GDM1 (cell line): ENCODE data around the gene ACIN1.

ENCODE experiments used
- DNase-seq: peaks from one replicate; lab custom pipeline; 2025; lab: John Stamatoyannopoulos, UW

The ACIN1 gene

GRCh38 chr14:23106747-23107045, 11.8 kb upstream of the ACIN1 start:
- no peak for DNase-seq

DNA sequence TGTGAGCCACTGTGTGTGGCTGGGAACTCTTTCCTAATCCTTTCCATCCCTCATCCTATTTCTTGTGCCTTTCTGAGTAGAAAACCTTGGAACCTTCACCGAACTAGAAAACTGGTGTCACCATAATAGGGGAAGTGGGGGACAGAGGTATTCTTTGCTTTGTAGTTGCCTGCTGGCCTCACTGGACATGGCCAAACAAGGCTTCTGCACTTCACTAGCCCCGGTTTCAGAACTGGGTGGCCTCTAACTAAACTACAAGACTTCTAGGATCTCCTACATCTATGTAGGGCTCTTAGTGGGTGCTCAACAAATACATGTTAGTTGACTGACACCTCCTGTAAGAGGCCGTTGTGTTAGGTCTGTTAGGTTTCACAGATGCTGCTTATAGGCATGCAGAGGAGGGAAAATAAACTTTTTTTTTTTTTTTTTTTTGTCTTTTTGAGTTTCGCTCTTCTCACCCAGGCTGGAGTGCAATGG, 10.4 kb upstream of the ACIN1 start:
- DNase-seq, result no peak

GRCh38 chr14:23104591-23105347, 9.8 kb upstream of the ACIN1 start, which contains the start of gene CIROP:
Gene CIROP (minus strand): TSS chr14:23104989. CDS start chr14:23104920, 69 bp downstream.
- no peak for DNase-seq

GRCh38 chr14:23104070-23104590, 9.2 kb upstream of the ACIN1 start:
- no peak for DNase-seq

DNA sequence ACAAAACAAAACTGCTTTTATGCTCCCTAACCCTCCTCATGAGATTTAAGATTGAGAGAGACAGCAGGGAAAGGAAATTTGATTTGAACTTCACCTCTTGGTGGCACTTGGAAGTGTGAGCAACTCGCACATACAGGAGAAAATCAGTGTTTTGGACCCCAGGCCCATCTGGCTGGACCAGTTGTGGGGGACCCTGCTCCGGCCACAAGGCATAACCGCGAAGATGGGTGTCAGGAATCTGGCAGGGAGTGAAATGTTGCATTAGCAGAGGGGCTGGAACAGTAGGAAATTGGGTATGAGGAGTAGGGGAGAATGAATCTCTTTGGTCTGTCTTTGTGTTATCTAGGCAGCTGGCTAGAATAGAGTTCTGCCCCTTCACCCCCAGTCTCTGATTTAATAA, 8.6 kb upstream of the ACIN1 start:
- DNase-seq, result no peak

DNA sequence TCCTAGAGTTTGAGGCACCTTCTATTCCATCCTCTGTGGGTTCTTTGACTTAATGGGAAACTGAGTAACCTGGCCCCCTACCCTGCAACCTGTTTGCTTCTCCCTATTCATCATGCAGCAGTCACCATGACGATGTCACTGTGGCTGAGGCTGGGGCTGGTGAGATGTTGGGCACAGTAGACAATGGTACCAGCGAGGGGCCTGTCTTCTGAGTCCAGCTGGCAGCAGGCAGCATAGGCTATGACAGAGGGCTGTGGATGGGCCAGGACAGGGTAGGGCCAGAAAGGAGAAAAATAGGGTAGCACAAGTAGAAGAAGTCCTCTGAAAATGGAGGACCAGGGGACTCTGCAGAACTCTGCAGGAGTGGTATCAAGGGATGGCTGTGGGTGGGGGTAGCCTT, 7.9 kb upstream of the ACIN1 start:
- no peak for DNase-seq

- no peak for DNase-seq
Observed at GRCh38 chr14:23101986-23102625, 7.2 kb upstream of the ACIN1 start.

DNA sequence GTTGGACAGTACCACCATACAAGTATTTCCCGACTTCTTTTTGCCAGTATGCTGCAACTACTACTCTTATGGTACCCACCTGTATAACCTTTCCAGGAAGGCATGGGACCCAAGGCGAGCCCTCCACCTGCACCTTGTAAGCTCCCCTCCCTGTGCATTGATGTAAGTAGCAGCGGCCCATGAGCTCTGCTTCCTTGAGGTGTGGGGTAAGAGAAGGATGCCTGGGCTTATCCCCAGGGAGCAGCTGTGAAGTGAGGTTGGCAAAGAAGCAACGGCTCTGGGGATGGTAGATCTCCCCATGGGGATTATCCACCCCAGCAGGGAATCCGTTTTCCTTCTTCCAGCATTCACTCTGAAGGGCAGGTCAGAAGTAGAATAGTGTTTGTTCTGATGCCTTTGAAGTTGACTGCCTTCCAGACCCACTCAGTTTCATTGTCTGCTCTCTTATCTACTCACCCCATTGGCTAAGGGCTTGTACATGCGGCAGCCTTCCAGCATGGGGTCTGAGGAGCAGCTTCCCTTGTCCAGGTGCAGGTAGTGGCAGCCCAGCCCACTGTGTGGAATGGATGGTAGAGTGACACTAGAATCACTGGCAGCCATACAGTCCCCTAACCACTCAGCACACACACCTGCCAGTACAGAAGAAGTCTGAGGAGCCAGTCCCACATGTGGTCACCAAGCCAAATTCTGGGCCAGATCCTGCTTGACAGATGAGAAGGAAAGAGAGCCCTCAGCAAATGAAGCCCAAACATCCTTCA, 6.5 kb upstream of the ACIN1 start:
- no peak for DNase-seq

DNA sequence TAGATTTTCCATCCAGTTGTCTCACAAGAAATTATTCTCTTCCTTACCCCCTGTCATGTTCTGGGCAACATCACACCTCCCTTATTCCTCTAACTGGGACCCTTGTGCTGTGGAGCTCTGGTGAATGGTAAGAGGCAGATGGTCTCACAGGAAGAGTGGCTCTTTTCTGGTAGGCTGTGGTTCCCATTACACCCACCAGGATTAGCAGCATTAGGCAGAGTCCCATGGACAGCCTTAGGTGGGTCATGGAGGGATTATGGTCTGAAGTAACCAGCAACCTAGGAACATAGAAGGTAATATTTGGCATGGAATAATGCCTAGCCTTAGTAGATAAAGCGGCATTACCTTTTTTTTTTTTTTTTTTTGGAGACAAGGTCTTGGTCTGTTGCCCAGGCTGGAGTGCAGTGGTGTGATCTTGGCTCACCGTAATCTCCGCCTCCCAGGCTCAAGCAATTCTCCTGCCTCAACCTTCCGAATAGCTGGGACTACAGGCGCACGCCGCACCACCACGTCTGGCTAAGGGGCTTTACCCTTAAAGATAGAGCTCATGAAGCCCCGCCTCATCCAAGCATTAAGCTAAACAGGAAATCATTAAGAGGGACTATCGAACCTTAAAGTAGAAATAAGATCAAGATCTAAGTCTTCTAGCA, 4.4 kb upstream of the ACIN1 start:
- no peak for DNase-seq

DNA sequence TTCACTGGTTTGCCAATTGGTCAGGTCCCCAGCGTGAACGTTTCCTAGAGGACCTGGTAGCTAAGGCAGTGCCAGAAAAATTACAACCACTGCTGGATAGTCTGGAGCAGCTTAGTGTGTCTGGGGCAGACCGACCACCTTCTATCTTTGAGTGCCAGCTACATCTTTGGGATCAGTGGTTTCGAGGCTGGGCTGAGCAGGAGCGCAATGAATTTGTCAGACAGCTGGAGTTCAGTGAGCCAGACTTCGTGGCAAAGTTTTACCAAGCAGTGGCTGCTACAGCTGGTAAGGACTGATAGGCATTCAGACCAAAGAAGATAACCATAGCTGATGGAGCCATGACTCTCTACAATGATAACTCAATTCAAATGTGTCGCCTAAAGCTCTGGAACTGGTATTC, 2.9 kb upstream of the ACIN1 start:
- no peak for DNase-seq

DNA sequence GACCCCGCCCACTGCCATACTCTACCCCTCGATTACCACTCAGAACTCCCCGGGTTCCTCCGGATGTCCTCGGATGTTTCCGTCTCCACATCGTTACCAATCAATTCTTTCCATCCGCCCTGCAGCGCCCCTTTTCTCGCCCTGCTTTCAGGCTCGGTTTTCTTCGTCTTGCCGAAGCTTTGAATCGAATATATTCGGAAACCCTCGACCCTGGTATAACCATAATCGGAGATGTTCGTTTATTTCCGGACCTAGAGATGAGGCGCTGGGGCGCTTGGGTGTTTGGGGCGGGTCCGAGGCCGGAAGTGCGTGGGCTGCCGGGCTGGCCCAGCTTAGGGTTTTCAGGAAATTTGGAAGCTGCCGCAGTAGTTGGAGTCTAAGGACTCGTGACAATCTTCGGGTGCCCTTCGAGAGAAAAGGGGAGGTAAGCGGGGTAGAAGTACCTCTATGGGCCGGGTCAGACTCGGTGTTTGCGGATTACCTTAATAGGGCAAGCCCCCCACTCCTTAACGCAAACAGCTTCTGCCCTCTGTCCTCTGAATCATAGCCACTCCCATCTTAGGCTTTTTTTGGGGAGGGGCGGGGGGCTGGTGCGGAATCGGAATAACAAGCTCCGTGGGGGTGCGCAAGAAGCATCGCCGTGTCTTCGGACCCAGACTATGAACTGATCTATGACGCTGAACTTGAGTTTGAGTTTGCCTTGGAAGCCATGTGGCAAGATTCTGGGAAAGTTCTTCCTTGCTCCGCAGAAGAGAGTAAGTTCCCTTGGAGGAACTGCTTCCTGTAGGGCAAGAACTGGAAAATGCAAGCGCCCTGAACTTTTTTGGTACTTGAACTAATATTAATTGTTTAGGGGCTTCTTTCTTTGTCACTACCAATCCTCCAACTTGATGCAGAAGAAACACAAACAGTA, 516 bp upstream of the ACIN1 start, which contains the start of gene C14orf119:
C14orf119 (plus strand) TSS at position 310 of the 913 bp plus-strand sequence. CDS start 2,154 bp downstream, outside the sequence.
- no peak for DNase-seq

- no peak for DNase-seq
Observed at GRCh38 chr14:23093991-23094665, 808 bp downstream of the ACIN1 start.

DNA sequence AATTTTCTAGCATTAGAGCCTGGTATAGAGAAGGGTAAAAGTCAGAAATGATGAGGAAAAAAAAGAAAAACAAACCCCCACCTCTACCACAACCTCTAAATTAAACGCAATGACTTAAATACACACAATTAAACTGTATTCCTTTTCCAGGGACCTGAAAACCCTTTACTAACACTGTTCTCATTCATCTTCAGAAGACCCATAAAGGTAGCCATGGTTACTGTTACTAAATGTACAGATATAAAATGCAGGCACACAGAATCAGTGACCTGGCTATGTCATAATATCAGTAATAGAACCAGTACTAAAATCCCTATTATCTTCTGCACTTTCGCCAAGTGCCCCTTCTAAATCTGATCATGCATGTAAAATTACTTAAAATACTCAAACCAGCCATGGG, 1.4 kb downstream of the ACIN1 start:
- DNase-seq, result no peak

DNA sequence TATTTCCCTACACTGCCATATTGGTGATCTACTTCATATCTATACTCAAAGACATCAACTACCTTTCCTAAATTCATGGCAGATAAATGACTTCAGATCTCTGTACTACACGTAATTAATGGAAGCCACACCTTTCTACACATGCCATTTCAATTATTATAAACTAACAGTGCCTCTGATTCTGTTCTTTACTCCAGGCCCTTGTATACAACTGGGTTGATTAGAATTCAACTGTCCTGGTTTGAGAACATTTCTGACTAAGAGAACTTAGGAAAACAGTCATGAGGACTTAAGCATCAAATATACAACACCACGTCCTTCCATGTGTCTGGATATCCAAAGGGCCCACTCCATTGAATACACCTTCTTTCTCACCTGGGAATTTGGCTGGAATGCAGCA, 1.8 kb downstream of the ACIN1 start:
- DNase-seq, result no peak

DNA sequence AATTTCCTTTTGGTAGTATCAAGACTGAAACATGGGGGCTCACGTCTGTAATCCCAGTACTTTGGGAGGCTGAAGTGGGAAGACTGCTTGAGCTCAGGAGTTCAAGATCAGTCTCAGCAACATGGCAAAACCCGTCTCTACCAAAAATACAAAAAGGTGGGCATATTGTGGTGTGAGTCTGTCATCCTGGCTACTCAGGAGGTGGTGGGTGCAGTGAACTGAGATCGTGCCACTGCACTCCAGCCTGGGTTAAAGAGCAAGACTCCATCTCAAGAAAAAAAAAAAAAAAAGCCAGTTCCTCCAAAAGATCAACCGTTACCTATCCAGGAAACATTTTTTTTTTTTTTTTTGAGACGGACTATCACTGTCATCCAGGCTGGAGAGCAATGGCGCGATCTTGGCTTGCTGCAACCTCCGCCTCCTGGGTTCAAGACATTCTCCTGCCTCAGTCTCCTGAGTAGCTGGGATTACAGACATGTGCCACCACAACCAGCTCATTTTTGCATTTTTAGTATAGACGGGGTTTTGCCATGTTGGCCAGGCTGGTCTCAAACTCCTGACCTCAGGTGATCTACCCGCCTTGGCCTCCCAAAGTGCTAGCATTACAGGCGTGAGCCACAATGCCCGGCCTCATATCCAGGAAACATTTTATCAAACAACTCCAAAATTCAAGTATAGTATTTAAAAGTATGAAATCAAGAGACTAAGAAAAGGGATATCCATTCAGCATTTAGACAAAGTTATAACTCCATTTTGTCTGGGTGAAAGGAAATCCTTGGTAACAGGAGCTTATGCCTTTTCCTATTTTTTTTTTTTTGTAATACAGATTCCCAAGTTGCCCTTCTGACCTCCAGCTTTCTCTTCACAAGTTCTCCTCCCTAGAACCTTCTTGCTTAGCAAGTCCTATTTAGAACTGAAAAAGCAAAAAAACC, 3.4 kb downstream of the ACIN1 start:
- DNase-seq, result no peak

DNA sequence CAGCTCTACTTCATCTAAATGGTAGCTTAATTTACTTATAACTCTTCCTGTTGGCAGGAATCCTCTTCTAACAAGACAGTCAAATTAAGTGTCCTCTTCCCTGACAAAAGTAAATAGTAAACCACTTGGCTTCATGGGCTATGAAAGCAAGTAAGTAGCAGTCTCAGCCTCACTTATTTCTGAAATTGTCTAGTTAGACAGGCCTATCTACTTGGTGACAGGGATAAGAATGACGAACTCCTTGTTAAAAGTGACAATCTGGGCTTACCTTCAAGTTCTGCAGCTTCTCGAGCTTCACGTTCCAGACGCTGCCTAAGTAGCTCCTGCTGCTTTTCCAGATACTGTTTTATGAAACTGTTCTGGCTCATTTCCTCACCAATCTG, 4.7 kb downstream of the ACIN1 start:
- no peak for DNase-seq

DNA sequence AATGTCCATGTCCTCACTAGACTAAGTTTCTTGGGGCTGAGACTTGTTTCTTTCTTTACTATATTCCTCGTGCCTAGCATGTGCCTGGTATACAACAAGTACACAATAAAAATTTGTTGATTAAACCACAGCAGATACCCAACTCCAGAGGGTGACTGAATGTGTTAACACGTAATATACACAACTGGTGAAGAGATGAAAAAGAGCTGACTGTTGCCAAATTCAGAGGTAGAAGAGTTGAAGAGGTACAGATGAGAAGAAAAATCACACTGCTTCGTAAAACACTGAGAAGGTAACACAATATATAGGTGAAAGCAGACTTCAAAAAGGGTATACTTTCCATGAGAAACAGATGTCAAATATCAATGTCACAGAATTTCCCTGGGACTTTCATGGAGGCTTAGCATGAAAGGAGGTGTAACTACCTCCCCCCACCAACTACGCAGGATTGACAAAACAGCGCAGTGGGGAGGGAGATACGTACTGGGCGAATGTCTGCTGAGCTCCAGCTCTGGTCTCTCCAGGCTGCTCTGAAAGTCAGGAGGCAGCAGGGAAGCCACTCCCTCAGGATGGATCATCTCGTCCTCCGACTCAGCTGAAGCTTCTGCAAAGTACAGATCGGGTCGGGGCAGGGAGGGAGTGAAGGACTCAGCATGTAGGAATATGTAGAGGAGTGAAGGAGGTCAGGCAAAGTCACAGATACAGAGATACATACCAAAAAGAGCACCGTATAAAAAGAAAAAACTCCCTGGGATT, 5.3 kb downstream of the ACIN1 start:
- no peak for DNase-seq

- DNase-seq, result no peak
Observed at GRCh38 chr14:23086565-23086964, 8.4 kb downstream of the ACIN1 start.

DNA sequence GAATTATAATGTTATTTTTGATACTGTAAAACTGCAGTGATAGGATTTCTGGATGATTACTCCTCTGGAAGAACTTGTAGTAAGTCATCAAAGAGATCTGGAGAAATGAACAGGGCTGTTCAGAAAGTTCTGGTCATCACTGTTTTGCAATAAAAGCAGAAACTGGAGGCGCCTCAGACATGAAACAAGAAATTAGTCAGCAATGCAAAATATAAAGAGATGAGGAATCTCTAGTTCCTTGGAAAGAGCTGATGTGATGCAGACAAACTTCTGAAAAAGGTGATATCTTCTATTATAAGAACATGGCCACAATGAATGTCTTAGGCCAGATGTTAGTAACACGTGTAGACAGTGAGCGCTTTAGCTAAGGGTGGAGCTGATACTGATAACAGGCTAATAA, 9.5 kb downstream of the ACIN1 start:
- no peak for DNase-seq
